OCI-M2 (cell line): ENCODE results near the gene GARIN5A.

ENCODE experiments used
- DNase-seq: peaks from one replicate; lab custom pipeline; 2025; ENCODE audit not compliant: unreplicated experiment; lab: John Stamatoyannopoulos, UW

The GARIN5A gene

GRCh38 chr19:50435627-50436026, 41.0 kb downstream of the GARIN5A start:
- DNase-seq: no peak

GRCh38 chr19:50435221-50435620, 41.4 kb downstream of the GARIN5A start:
- no peak for DNase-seq

GRCh38 chr19:50434525-50434924, 42.1 kb downstream of the GARIN5A start:
- DNase-seq: no peak

- DNase-seq: no peak
Measured at GRCh38 chr19:50433201-50434180, 43.2 kb downstream of the GARIN5A start.

GRCh38 chr19:50432221-50433028, 44.2 kb downstream of the GARIN5A start, which contains the start of gene MYBPC2:
Gene MYBPC2, plus strand, starts transcription at chr19:50432892. Its CDS starts 62 bp downstream, at chr19:50432954.
- no peak for DNase-seq

- peak; percentile 96 for DNase-seq
Measured at GRCh38 chr19:50431343-50432220, 45.1 kb downstream of the GARIN5A start.

GRCh38 chr19:50430888-50431342, 45.7 kb downstream of the GARIN5A start:
- no peak for DNase-seq

GRCh38 chr19:50428772-50429463, 47.7 kb downstream of the GARIN5A start:
- no peak for DNase-seq

- DNase-seq: no peak
Measured at GRCh38 chr19:50427997-50428425, 48.6 kb downstream of the GARIN5A start.

- DNase-seq: no peak
Measured at GRCh38 chr19:50427318-50427925, 49.2 kb downstream of the GARIN5A start.

- DNase-seq: no peak
Measured at GRCh38 chr19:50425581-50425980, 51.1 kb downstream of the GARIN5A start.

- DNase-seq: no peak
Measured at GRCh38 chr19:50423279-50424113, 53.2 kb downstream of the GARIN5A start.

GRCh38 chr19:50422397-50423278, 54.0 kb downstream of the GARIN5A start:
- DNase-seq: no peak

GRCh38 chr19:50420808-50421207, 55.8 kb downstream of the GARIN5A start:
- no peak for DNase-seq

- no peak for DNase-seq
Measured at GRCh38 chr19:50420127-50420526, 56.5 kb downstream of the GARIN5A start.

GRCh38 chr19:50419580-50420035, 57.0 kb downstream of the GARIN5A start:
- DNase-seq: no peak

- no peak for DNase-seq
Measured at GRCh38 chr19:50419022-50419579, 57.5 kb downstream of the GARIN5A start.
